ENCODE results near the gene CMSS1. TPM values are rescaled to one million over a fixed set of nuclear protein-coding genes. Genes with fewer than 3 reads are reported as not detected.

CMSS1 gene
- total RNA-seq, 1 donor from 2014 or later, result 17.3 TPM

DNA sequence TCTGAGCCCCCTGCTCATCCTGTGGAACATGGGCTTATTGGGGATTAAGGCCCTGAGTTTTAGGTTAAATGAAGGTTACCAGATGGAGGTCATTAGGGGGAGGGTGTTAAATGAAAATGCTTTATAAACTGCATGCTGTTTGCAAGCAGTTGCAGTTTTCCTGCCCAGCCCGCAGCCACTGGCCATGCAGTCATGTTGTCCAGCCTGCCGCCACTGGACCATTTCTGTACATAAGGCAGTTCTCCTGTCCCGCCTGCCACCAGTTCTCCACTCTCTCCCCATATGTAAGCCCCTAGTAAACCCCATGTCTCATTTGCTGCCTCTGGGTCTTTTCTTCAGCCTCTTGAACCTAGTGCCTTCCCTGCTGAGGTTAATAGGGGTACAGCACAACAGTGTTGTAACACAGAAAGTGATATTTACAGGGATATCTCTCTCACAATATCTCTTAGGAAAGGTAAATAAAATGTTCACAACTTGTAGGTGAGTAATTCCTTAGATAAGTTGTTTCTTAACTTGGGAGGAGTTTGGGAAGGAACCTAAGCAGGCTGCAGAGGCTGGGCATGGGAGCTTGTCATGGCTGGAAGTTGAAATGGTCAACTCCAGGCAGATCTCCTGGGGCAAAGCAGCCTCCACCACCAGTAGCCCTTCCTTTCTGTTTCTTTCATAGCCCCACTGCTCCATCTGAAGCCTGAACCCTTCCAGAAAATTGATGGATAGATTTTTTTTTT lies 148.2 kb downstream of the CMSS1 start:
- Histone ChIP-seq H3K4me3 (no peak overlapping the region), H3K9me3 (no peaks in the 10 kb centered on the region), H3K36me3 (no peaks in the 10 kb centered on the region), H3K27me3 (ENCODE audit: low read depth) (no peaks in the 10 kb centered on the region), H3K27ac (no peak overlapping the region), H3K4me1 (no peaks in the 10 kb centered on the region)
- no peak for DNase-seq
- intact Hi-C loops (cut with DNase I), result no loop called here
- TF ChIP-seq, protein P1, sequence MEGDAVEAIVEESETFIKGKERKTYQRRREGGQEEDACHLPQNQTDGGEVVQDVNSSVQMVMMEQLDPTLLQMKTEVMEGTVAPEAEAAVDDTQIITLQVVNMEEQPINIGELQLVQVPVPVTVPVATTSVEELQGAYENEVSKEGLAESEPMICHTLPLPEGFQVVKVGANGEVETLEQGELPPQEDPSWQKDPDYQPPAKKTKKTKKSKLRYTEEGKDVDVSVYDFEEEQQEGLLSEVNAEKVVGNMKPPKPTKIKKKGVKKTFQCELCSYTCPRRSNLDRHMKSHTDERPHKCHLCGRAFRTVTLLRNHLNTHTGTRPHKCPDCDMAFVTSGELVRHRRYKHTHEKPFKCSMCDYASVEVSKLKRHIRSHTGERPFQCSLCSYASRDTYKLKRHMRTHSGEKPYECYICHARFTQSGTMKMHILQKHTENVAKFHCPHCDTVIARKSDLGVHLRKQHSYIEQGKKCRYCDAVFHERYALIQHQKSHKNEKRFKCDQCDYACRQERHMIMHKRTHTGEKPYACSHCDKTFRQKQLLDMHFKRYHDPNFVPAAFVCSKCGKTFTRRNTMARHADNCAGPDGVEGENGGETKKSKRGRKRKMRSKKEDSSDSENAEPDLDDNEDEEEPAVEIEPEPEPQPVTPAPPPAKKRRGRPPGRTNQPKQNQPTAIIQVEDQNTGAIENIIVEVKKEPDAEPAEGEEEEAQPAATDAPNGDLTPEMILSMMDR (IDR thresholded peaks at IDR 0.05), result no peak
- ATAC-seq, result no peak

- intact Hi-C loops (cut with DNase I), result no loop called here
- Histone ChIP-seq H3K4me3 (no peak overlapping the region), H3K9me3 (no peaks in the 10 kb centered on the region), H3K27ac (no peak overlapping the region), H3K4me1 (no peaks in the 10 kb centered on the region), H3K27me3 (ENCODE audit: low read depth) (no peaks in the 10 kb centered on the region), H3K36me3 (no peaks in the 10 kb centered on the region)
- DNase-seq (no peak), ATAC-seq (no peak)
- TF ChIP-seq, protein P1 (IDR thresholded peaks at IDR 0.05), result no peak
Measured at GRCh38 chr3:99966662-99967416, 149.2 kb downstream of the CMSS1 start.

- Histone ChIP-seq H3K27me3 (ENCODE audit: low read depth) (no peaks in the 10 kb centered on the region), H3K9me3 (no peaks in the 10 kb centered on the region), H3K4me1 (no peaks in the 10 kb centered on the region), H3K36me3 (no peaks in the 10 kb centered on the region), H3K4me3 (no peak overlapping the region), H3K27ac (no peak overlapping the region)
- ATAC-seq (no peak), DNase-seq (no peak)
- TF ChIP-seq, protein P1 (IDR thresholded peaks at IDR 0.05), result no peak
- intact Hi-C loops (cut with DNase I), result no loop called here
Measured at GRCh38 chr3:99967796-99968195, 150.1 kb downstream of the CMSS1 start.

- TF ChIP-seq, protein P1 (IDR thresholded peaks at IDR 0.05), result no peak
- peak; percentile 28 to 59 for ATAC-seq
- Histone ChIP-seq H3K27ac (no peak overlapping the region), H3K36me3 (no peaks in the 10 kb centered on the region), H3K27me3 (ENCODE audit: low read depth) (no peaks in the 10 kb centered on the region), H3K9me3 (no peaks in the 10 kb centered on the region), H3K4me3 (no peak overlapping the region), H3K4me1 (no peaks in the 10 kb centered on the region)
- intact Hi-C loops (cut with DNase I), result no loop called here
- DNase-seq, result no peak
Measured at GRCh38 chr3:99969136-99969535, 151.5 kb downstream of the CMSS1 start.

DNA sequence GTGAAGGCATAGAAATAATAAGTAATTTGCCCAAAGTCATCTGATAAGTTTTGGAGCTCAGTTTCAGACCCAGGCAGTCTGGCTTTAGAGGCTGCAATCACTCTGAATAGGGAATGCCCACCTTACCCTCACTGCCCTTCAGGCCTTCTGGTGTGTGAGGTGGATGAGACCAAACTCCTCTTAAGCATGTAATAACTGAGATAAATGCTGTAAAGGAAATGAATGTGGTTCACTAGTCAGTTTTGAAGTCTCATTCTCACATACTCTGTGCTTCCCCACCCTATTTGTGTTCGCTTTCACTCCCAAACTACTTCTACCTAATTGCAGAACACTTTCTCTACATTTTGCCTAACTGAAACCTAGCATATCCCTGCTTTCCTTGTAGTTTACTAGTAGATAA lies 152.5 kb downstream of the CMSS1 start:
- H3K36me3 ChIP-seq, result no peaks in the 10 kb centered on the region
- intact Hi-C loops (cut with DNase I), result no loop called here
- ATAC-seq (no peak), DNase-seq (no peak)
- H3K9me3 ChIP-seq, result no peaks in the 10 kb centered on the region
- H3K4me3 ChIP-seq, result no peak overlapping the region
- H3K27ac ChIP-seq, result no peak overlapping the region
- no peaks in the 10 kb centered on the region for H3K4me1 ChIP-seq
- TF ChIP-seq, protein P1 (IDR thresholded peaks at IDR 0.05), result no peak
- H3K27me3 ChIP-seq (ENCODE audit: low read depth), result no peaks in the 10 kb centered on the region

Measured in lower lobe of right lung (tissue), 2 donors.